K562 (cell line): ENCODE measurements around the gene KTN1. TPM values are rescaled to one million over a fixed set of nuclear protein-coding genes. Genes with fewer than 3 reads are reported as not detected.
A peak's percentile ranks its signal among the peaks of the same experiment; 100 is the strongest.

Source experiments
- ATAC-seq: fragments of 200-7000 bp; cut with Tn5 transposase; 3 replicates; pipeline ENCODE4 v1.9.1; 2020; ENCODE audit warnings: moderate library complexity
- BruUV-seq: library from RNA; stranded (reverse); fragments of 400-500 nt; replicated peaks from 2 replicates; lab custom pipeline; 2021; lab: Mats Ljungman, UMichigan
- CTCF ChIA-PET: fragments of 300-600 bp; formaldehyde crosslinking; extraction: SDS; loops from one replicate; lab custom pipeline; 2021; ENCODE audit warnings: low intra/inter-chr PET ratio; lab: Yijun Ruan, JAX
- POLR2A ChIA-PET: fragments of 300-600, 350-650 bp; sonication (Branson Sonifier 250); formaldehyde crosslinking; extraction: SDS; loops from one replicate; lab custom pipeline; 2021; ENCODE audit warnings: antibody characterized with exemption, inconsistent platforms; lab: Yijun Ruan, JAX
- DNase-seq, 4 experiments: peaks; one replicate each; pipeline versions ENCODE4 v3.0.0 to v3.0.0-alpha.2; 2011 to 2018; ENCODE audit warnings: low spot score in 3 of 4, mixed read lengths in 3 of 4; ENCODE audit errors: extremely low read depth in 1 of 4
- FAIRE-seq: peaks from 2 replicates; lab custom pipeline; 2011; peaks lifted over from hg19 to GRCh38; lab: Jason Lieb, UNC
- H2AFZ ChIP-seq: 2 replicates; pipeline ENCODE4 v1.6.0; 2011; ENCODE audit warnings: low read depth, low read length, control low read depth, inconsistent platforms
- H3K27ac ChIP-seq: fragments of 200-600 bp; 3 replicates; pipeline ENCODE4 v1.8.0; 2011; ENCODE audit warnings: low read depth, mild to moderate bottlenecking, control low read depth, inconsistent platforms, low read length, moderate library complexity, mixed read lengths; ENCODE audit errors: extremely low read depth
- H3K27me3 ChIP-seq, 2 experiments: fragments of 300-600 bp in 1 of 2; 2 replicates in 1 of 2; 3 replicates in 1 of 2; pipeline versions ENCODE4 v1.6.0 to v1.8.0; 2011; ENCODE audit warnings: inconsistent platforms in 2 of 2, low read length in 2 of 2, mild to moderate bottlenecking in 1 of 2, mixed read lengths in 1 of 2, moderate library complexity in 1 of 2; ENCODE audit not compliant: control insufficient read depth in 2 of 2, insufficient read depth in 2 of 2
- H3K36me3 ChIP-seq: fragments of 300-600 bp; 3 replicates; pipeline ENCODE4 v1.8.0; 2011; ENCODE audit warnings: mild to moderate bottlenecking, low read length, inconsistent platforms; ENCODE audit not compliant: control insufficient read depth, insufficient read depth
- H3K4me1 ChIP-seq, 2 experiments: fragments of 200-600 bp in 1 of 2; replicated peaks in 1 of 2; 2 replicates in 1 of 2; 3 replicates in 1 of 2; pipeline versions ENCODE4 v1.5.1 to v1.8.0; 2011; ENCODE audit warnings: inconsistent platforms in 2 of 2, low read length in 2 of 2, mild to moderate bottlenecking in 1 of 2, mixed read lengths in 1 of 2, moderate library complexity in 1 of 2; ENCODE audit not compliant: control insufficient read depth in 2 of 2, insufficient read depth in 2 of 2
- H3K4me2 ChIP-seq: 2 replicates; pipeline ENCODE4 v1.6.1; 2011; ENCODE audit warnings: low read length, control low read depth, inconsistent platforms, mixed read lengths; ENCODE audit not compliant: insufficient read depth
- H3K4me3 ChIP-seq: fragments of 200-600 bp; sonication (generic), shearing (Covaris generic); 2 replicates; pipeline ENCODE4 v1.5.1; 2016; ENCODE audit warnings: control low read depth, inconsistent platforms
- H3K79me2 ChIP-seq: fragments of 200-600 bp; 3 replicates; pipeline ENCODE4 v1.8.0; 2011; ENCODE audit warnings: low read length, inconsistent platforms; ENCODE audit not compliant: control insufficient read depth, insufficient read depth
- H3K9ac ChIP-seq, 2 experiments: 2 replicates each; pipeline versions ENCODE4 v1.6.0 to v1.6.1; 2011; ENCODE audit warnings: low read depth in 2 of 2, low read length in 2 of 2, control low read depth in 1 of 2, inconsistent platforms in 1 of 2, mild to moderate bottlenecking in 1 of 2, mixed read lengths in 1 of 2; ENCODE audit not compliant: insufficient read depth in 1 of 2
- H3K9me1 ChIP-seq: one replicate; pipeline ENCODE4 v1.6.0; 2011; ENCODE audit warnings: inconsistent platforms, mild to moderate bottlenecking, low read length, moderate library complexity; ENCODE audit not compliant: control insufficient read depth, insufficient read depth
- H3K9me3 ChIP-seq: replicated peaks from 2 replicates; pipeline ENCODE4 v1.5.1; 2011; ENCODE audit warnings: low read depth, low read length, inconsistent platforms; ENCODE audit not compliant: control insufficient read depth, insufficient read depth
- H4K20me1 ChIP-seq: replicated peaks from 2 replicates; pipeline ENCODE4 v1.6.1; 2011; ENCODE audit warnings: low read length, inconsistent platforms, mixed read lengths; ENCODE audit not compliant: control insufficient read depth, insufficient read depth
- ESRRA ChIP-seq: fragments of 450-650 bp; IDR thresholded peaks from 2 replicates; pipeline ENCODE4 v1.6.1; 2014; ENCODE audit warnings: low read depth, mild to moderate bottlenecking, moderate library complexity, borderline replicate concordance
- EZH2 ChIP-seq: IDR thresholded peaks from 2 replicates; pipeline ENCODE4 v1.6.1; 2012; ENCODE audit warnings: low read depth, mild to moderate bottlenecking, inconsistent platforms, low read length, borderline replicate concordance
- MYC ChIP-seq, 2 experiments: fragments of 250-450 bp in 1 of 2; sonication (Bioruptor Pico) in 1 of 2; IDR thresholded peaks; 2 replicates each; pipeline versions ENCODE4 v1.5.1 to v1.6.1; 2012 to 2021; ENCODE audit warnings: low read depth in 2 of 2, borderline replicate concordance in 1 of 2, improper control_type of control experiment in 1 of 2, low read length in 1 of 2, mild to moderate bottlenecking in 1 of 2, moderate library complexity in 1 of 2
- OTX1 ChIP-seq: fragments of 450-650 bp; formaldehyde crosslinking; IDR thresholded peaks from 2 replicates; pipeline ENCODE4 v1.4.0; 2022; ENCODE audit warnings: mild to moderate bottlenecking
- PHF8 ChIP-seq: fragments of 200-600 bp; sonication (generic); IDR thresholded peaks from 2 replicates; pipeline ENCODE4 v1.6.1; 2012; ENCODE audit warnings: mixed run types, mild to moderate bottlenecking, inconsistent platforms, low read length, moderate library complexity, borderline replicate concordance
- RBFOX2 ChIP-seq: fragments of 200-400 bp; formaldehyde crosslinking; IDR thresholded peaks from 2 replicates; pipeline ENCODE4 v1.6.1; 2017; ENCODE audit warnings: low read depth, mild to moderate bottlenecking, low read length, moderate library complexity
- RBM22 ChIP-seq: fragments of 200-400 bp; formaldehyde crosslinking; IDR thresholded peaks from 2 replicates; pipeline ENCODE4 v1.6.1; 2018; ENCODE audit warnings: low read length, low read depth; ENCODE audit not compliant: poor library complexity, severe bottlenecking
- REST ChIP-seq, 2 experiments: fragments of 450-650 bp; formaldehyde crosslinking in 1 of 2; IDR thresholded peaks; 2 replicates each; pipeline versions ENCODE4 v1.4.0 to v1.6.1; 2014 to 2020; ENCODE audit warnings: mild to moderate bottlenecking in 2 of 2, borderline replicate concordance in 1 of 2, low read depth in 1 of 2
- ZFX ChIP-seq: sonication (generic); formaldehyde crosslinking; IDR thresholded peaks from 2 replicates; pipeline ENCODE4 v1.8.0; 2022; ENCODE audit warnings: mild to moderate bottlenecking, missing genetic modification reagents, moderate library complexity
- WGBS: fragments of 100-300 bp; shearing (Covaris generic); methylation state at CpG from one replicate; pipeline ENCODE4 v1.1.6; 2016; ENCODE audit warnings: low coverage, mixed read lengths; ENCODE audit not compliant: insufficient coverage; ENCODE audit errors: missing lambda C conversion rate; 5-methylcytosine and 5-hydroxymethylcytosine counted together
- in situ Hi-C: fragments of 300-500 bp; cut with MboI; formaldehyde crosslinking; loops from 4 replicates; pipeline ENCODE4 v1.15.0; 2018; ENCODE audit warnings: inconsistent platforms, mixed read lengths
- intact Hi-C: fragments of 100-400 bp; cut with micrococcal nuclease; formaldehyde crosslinking; loops from 2 replicates; pipeline ENCODE4 v1.14.2; 2022
- polyA plus RNA-seq, 8 experiments: library from polyadenylated mRNA; depleted of rRNA in 4 of 8; stranded (reverse) in 5 of 8; unstranded in 3 of 8; fragments of >200 nt; fragmentation: Nextera tagmentation in 2 of 8; fragmentation: Illumina TruSeq in 1 of 8; extraction: Ambion mirVana in 2 of 8; extraction: Trizol in 1 of 8; gene quantifications; 2 replicates each; pipeline versions ENCODE4 v1.2.1 to v1.2.3, GENCODE V29; 2011 to 2014; ENCODE audit warnings: inconsistent platforms in 1 of 8, missing spikeins in 1 of 8
- total RNA-seq, 7 experiments: library from RNA; depleted of rRNA in 6 of 7; stranded (reverse); fragments of >200 nt in 6 of 7; fragmentation: Illumina TruSeq in 2 of 7; extraction: Trizol in 2 of 7; gene quantifications; 2 replicates each; pipeline versions ENCODE4 v1.2.1 to v1.2.3, GENCODE V29; 2011 to 2021; ENCODE audit warnings: low replicate concordance in 1 of 7

Gene KTN1
- total and polyA plus RNA-seq, 9 of the 15 experiments (the other 6 are each of a cell fraction or from before 2014, with no cell fraction given) = 34.8 to 120 (median 63.6) TPM

- TF ChIP-seq RBM22 (peak; percentile 19), ZFX (CRISPR knock-in tag) (peak; percentile 69), ESRRA (0 out of 2 replicates have a peak, but pooled peaks have one; percentile 14), PHF8 (peak; percentile 14; the same call in 1 of the 2 replicates), OTX1 (CRISPR knock-in tag) (no peak), RBFOX2 (peak; percentile 54)
Measured at GRCh38 chr14:55580470-55581341, 699 bp downstream of the KTN1 start (continued).

DNA sequence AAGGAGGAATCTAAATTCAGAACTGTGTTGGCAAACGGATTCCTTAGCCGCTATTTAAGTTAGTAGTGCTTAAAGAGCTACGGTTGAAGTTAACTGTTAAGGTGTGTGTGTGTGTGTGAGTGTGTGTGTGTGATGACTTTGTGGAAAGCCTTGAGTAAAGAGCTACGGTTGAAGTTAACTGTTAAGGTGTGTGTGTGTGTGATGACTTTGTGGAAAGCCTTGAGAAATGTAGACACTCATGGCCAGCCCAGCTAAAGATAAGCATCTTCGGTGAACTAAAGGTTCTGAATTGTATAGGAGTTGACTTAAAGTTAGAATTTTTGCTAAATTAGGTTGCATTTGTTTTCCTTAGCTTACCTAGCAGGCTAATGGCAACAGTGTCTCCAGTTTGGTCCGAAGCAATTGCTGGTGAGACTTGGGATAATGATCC lies 1.4 kb downstream of the KTN1 start:
- peak; percentile 61 for FAIRE-seq
- Histone ChIP-seq H3K27ac (peak overlapping the region; percentile 81), H4K20me1 (peaks cover 15% of the 10 kb centered on the region), H3K4me2 (peak overlapping the region; percentile 75), H3K79me2 (peaks cover 71% of the 10 kb centered on the region), H3K27me3 (no peaks in the 10 kb centered on the region), H3K9ac (peak overlapping the region; percentile 70 to 96), H2AFZ (no peak overlapping the region; the same call in 1 of the 2 replicates), H3K9me3 (no peaks in the 10 kb centered on the region), H3K4me3 (peak overlapping the region; percentile 81), H3K36me3 (peaks cover 4% of the 10 kb centered on the region; the same call in 1 of the 3 replicates), H3K4me1 (peaks cover 8 to 18% of the 10 kb centered on the region in 2 experiments; a peak in 4 of 5 replicates), H3K9me1 (no peaks in the 10 kb centered on the region)
- BruUV-seq = TSS peak; percentile 45
- ChIA-PET POLR2A (interaction anchor here (0.7 to 1.5 kb wide), 3 partner anchors 9 to 253 kb away, joined by 3 read pairs; no protein-coding TSS in a partner anchor), CTCF (no interaction called here)
- WGBS = 4% methylated on average over 4 of the region's 6 CpGs
- in situ Hi-C loops (no loop called here), intact Hi-C loops (no loop called here)
- ATAC-seq = peak; percentile 7
- DNase-seq = peak in 3 of 4 experiments; percentile 8 to 35 (median 15)
- TF ChIP-seq REST (IDR thresholded peaks at IDR 0.05; ENCODE audit: borderline replicate concordance) = no peak
- TF ChIP-seq REST (CRISPR knock-in tag; IDR thresholded peaks at IDR 0.05; ENCODE audit: low read depth) = no peak
- TF ChIP-seq MYC (IDR thresholded peaks at IDR 0.05; ENCODE audit: low read depth, low read length) = 0 out of 2 replicates have a peak, but pooled peaks have one; percentile 27
- no peak for TF ChIP-seq MYC (CRISPR knock-in tag; IDR thresholded peaks at IDR 0.05; ENCODE audit: borderline replicate concordance, low read depth)
- no peak for TF ChIP-seq EZH2
